NCI-H82 treated with DMSO at 0.1 percent for 48 hours (cell line): ENCODE data around the gene TSPEAR.
"Not testable (repeated sequence)": the region's sequence is repeated elsewhere in the genome, so short reads cannot be mapped to it uniquely, and the experiment has no call there.

Experiments
- DNase-seq: peaks from one replicate; lab custom pipeline; 2025; ENCODE audit not compliant: unreplicated experiment; lab: John Stamatoyannopoulos, UW

The TSPEAR gene

GRCh38 chr21:44574457-44575306 is 136.7 kb downstream of the TSPEAR start:
- DNase-seq: no peak

GRCh38 chr21:44573630-44574456 is 137.5 kb downstream of the TSPEAR start, which contains the start of gene KRTAP10-4:
Gene KRTAP10-4 (plus strand): TSS chr21:44573729. CDS start chr21:44573759, 30 bp downstream.
- not testable (repeated sequence) for DNase-seq

- DNase-seq: no peak
Measured at GRCh38 chr21:44572959-44573583, 138.3 kb downstream of the TSPEAR start.

GRCh38 chr21:44571844-44572782 is 139.3 kb downstream of the TSPEAR start:
- DNase-seq: no peak

GRCh38 chr21:44571296-44571695 is 140.1 kb downstream of the TSPEAR start:
- DNase-seq: no peak

GRCh38 chr21:44569861-44570517 is 141.4 kb downstream of the TSPEAR start:
- no peak for DNase-seq

GRCh38 chr21:44568667-44569556 is 142.5 kb downstream of the TSPEAR start:
- DNase-seq: no peak

- DNase-seq: no peak
Measured at GRCh38 chr21:44568261-44568660, 143.1 kb downstream of the TSPEAR start.

GRCh38 chr21:44567481-44568171 is 143.7 kb downstream of the TSPEAR start:
- DNase-seq: no peak

GRCh38 chr21:44566403-44566802 is 145.0 kb downstream of the TSPEAR start:
- DNase-seq: no peak

- no peak for DNase-seq
Measured at GRCh38 chr21:44564886-44565598, 146.3 kb downstream of the TSPEAR start.

GRCh38 chr21:44564099-44564498 is 147.3 kb downstream of the TSPEAR start:
- no peak for DNase-seq

- no peak for DNase-seq
Measured at GRCh38 chr21:44558695-44559094, 152.7 kb downstream of the TSPEAR start, which contains the start of gene KRTAP10-3. Gene KRTAP10-3 (minus strand): TSS chr21:44558795. CDS start chr21:44558715, 80 bp downstream.

GRCh38 chr21:44558329-44558675 is 153.1 kb downstream of the TSPEAR start:
- not testable (repeated sequence) for DNase-seq

GRCh38 chr21:44557491-44558328 is 153.7 kb downstream of the TSPEAR start:
- DNase-seq: no peak

- DNase-seq: no peak
Measured at GRCh38 chr21:44556879-44557278, 154.5 kb downstream of the TSPEAR start.
